AG04450 (cell line): Measurements from ENCODE around the gene TCFL5. TPM values are rescaled to one million over a fixed set of nuclear protein-coding genes. Genes with fewer than 3 reads are reported as not detected.

Source experiments
- CTCF ChIA-PET: fragments of 300-600, 350-600 bp; formaldehyde crosslinking; extraction: SDS; loops from one replicate; lab custom pipeline; 2022; ENCODE audit warnings: antibody characterized with exemption, inconsistent platforms; lab: Charles Lee
- POLR2A ChIA-PET: fragments of 350-600 bp; formaldehyde crosslinking; extraction: SDS; loops from one replicate; lab custom pipeline; 2021; ENCODE audit warnings: antibody characterized with exemption, inconsistent platforms; lab: Yijun Ruan, JAX
- DNase-seq: peaks from one replicate; pipeline ENCODE4 v3.0.0-alpha.2; 2011; ENCODE audit warnings: low read depth, low spot score
- H3K27ac ChIP-seq: one replicate; pipeline ENCODE4 v1.5.1; 2012; ENCODE audit warnings: low read depth, low read length, control low read depth
- H3K27me3 ChIP-seq: one replicate; pipeline ENCODE4 v1.6.0; 2012; ENCODE audit warnings: low read length; ENCODE audit not compliant: control insufficient read depth, insufficient read depth
- H3K4me3 ChIP-seq: 2 replicates; pipeline ENCODE4 v1.5.1; 2011; ENCODE audit warnings: mild to moderate bottlenecking, low read depth, low read length, control low read depth
- H3K9me3 ChIP-seq: 2 replicates; pipeline ENCODE4 v1.5.1; 2012; ENCODE audit warnings: low read length; ENCODE audit not compliant: control insufficient read depth, insufficient read depth
- CTCF ChIP-seq: IDR thresholded peaks from 2 replicates; pipeline ENCODE4 v1.5.1; 2011; ENCODE audit warnings: low read depth, low read length, control low read depth, inconsistent platforms
- polyA plus RNA-seq: library from polyadenylated mRNA; depleted of rRNA; stranded (reverse); fragments of >200 nt; gene quantifications from 2 replicates; pipeline ENCODE4 v1.2.3, GENCODE V29; 2011

Gene TCFL5
- polyA plus RNA-seq, 1 experiment = 9.9 TPM

- ChIA-PET POLR2A (interaction anchor here (0.7 kb wide), 1 partner anchor 514 kb away, joined by 3 read pairs; no protein-coding TSS in a partner anchor), CTCF (interaction anchor here (1.1 to 1.2 kb wide), 2 partner anchors 16 to 178 kb away, joined by 3 to 6 read pairs; no protein-coding TSS in a partner anchor)
- no peak for TF ChIP-seq CTCF
- H3K27me3 ChIP-seq = no peaks in the 10 kb centered on the region
- H3K9me3 ChIP-seq = no peaks in the 10 kb centered on the region; the same call in 1 of the 2 replicates
- no peak overlapping the region for H3K4me3 ChIP-seq
- no peak overlapping the region for H3K27ac ChIP-seq
- no peak for DNase-seq
Observed at GRCh38 chr20:62831361-62831788, 30.2 kb downstream of the TCFL5 start.

- DNase-seq = no peak
- no peaks in the 10 kb centered on the region for H3K27me3 ChIP-seq
- no peak overlapping the region for H3K4me3 ChIP-seq
- no peak overlapping the region for H3K27ac ChIP-seq
- CTCF ChIA-PET = interaction anchor here (1.0 kb wide), 1 partner anchor 23 kb away, joined by 4 read pairs; no protein-coding TSS in a partner anchor
- POLR2A ChIA-PET = no interaction called here
- TF ChIP-seq CTCF = no peak
- H3K9me3 ChIP-seq = no peaks in the 10 kb centered on the region; the same call in 1 of the 2 replicates
Observed at GRCh38 chr20:62830821-62831220, 30.8 kb downstream of the TCFL5 start.

- no peak overlapping the region for H3K27ac ChIP-seq
- CTCF ChIA-PET = interaction anchor here (1.0 kb wide), 1 partner anchor 23 kb away, joined by 4 read pairs; no protein-coding TSS in a partner anchor
- H3K4me3 ChIP-seq = no peak overlapping the region
- TF ChIP-seq CTCF = no peak
- POLR2A ChIA-PET = no interaction called here
- no peak for DNase-seq
- no peaks in the 10 kb centered on the region; the same call in 1 of the 2 replicates for H3K9me3 ChIP-seq
- no peaks in the 10 kb centered on the region for H3K27me3 ChIP-seq
Observed at GRCh38 chr20:62830251-62830650, 31.4 kb downstream of the TCFL5 start.

GRCh38 chr20:62829231-62830230 is 32.1 kb downstream of the TCFL5 start:
- Histone ChIP-seq H3K27me3 (no peaks in the 10 kb centered on the region), H3K9me3 (no peaks in the 10 kb centered on the region), H3K27ac (no peak overlapping the region), H3K4me3 (no peak overlapping the region)
- POLR2A ChIA-PET = no interaction called here
- CTCF ChIA-PET = no interaction called here
- DNase-seq = no peak
- no peak for TF ChIP-seq CTCF
